IPS-20b (cell line): Measurements from ENCODE around the gene PIEZO1.
"Not testable (repeated sequence)": the region's sequence is repeated elsewhere in the genome, so short reads cannot be mapped to it uniquely, and the experiment has no call there.

Experiments
- H3K27ac ChIP-seq: one replicate; pipeline ENCODE4 v1.5.1; 2013; ENCODE audit warnings: low read length
- H3K27me3 ChIP-seq: 2 replicates; pipeline ENCODE4 v1.6.1; 2013; ENCODE audit warnings: mild to moderate bottlenecking, low read length, inconsistent platforms; ENCODE audit not compliant: insufficient read depth
- H3K36me3 ChIP-seq: 2 replicates; pipeline ENCODE4 v1.6.1; 2013; ENCODE audit warnings: low read depth, mild to moderate bottlenecking, inconsistent platforms, low read length, moderate library complexity; ENCODE audit not compliant: insufficient read depth
- H3K4me1 ChIP-seq: 2 replicates; pipeline ENCODE4 v1.6.1; 2013; ENCODE audit warnings: mild to moderate bottlenecking, control low read depth, inconsistent platforms, low read length, moderate library complexity; ENCODE audit not compliant: insufficient read depth
- H3K4me3 ChIP-seq: 2 replicates; pipeline ENCODE4 v1.5.1; 2013; ENCODE audit warnings: mild to moderate bottlenecking, low read length, inconsistent platforms
- H3K9ac ChIP-seq: 2 replicates; pipeline ENCODE4 v1.6.1; 2013; ENCODE audit warnings: low read depth, mild to moderate bottlenecking, inconsistent platforms, low read length, moderate library complexity
- H3K9me3 ChIP-seq: 2 replicates; pipeline ENCODE4 v1.6.1; 2013; ENCODE audit warnings: mild to moderate bottlenecking, low read depth, low read length, inconsistent platforms; ENCODE audit not compliant: insufficient read depth

PIEZO1 gene

GRCh38 chr16:88823646-88824045 lies 38.6 kb upstream of the PIEZO1 start:
- not testable (repeated sequence) for H3K4me1 ChIP-seq, H3K27ac ChIP-seq, H3K9ac ChIP-seq, H3K4me3 ChIP-seq, H3K9me3 ChIP-seq, H3K27me3 ChIP-seq, H3K36me3 ChIP-seq

- no peaks in the 10 kb centered on the region for H3K4me1 ChIP-seq
- H3K36me3 ChIP-seq: no peaks in the 10 kb centered on the region
- no peak overlapping the region for H3K4me3 ChIP-seq
- no peak overlapping the region for H3K9ac ChIP-seq
- no peaks in the 10 kb centered on the region for H3K9me3 ChIP-seq
- H3K27ac ChIP-seq: no peak overlapping the region
- H3K27me3 ChIP-seq: no peaks in the 10 kb centered on the region
Measured at GRCh38 chr16:88822281-88823040, 37.4 kb upstream of the PIEZO1 start.

DNA sequence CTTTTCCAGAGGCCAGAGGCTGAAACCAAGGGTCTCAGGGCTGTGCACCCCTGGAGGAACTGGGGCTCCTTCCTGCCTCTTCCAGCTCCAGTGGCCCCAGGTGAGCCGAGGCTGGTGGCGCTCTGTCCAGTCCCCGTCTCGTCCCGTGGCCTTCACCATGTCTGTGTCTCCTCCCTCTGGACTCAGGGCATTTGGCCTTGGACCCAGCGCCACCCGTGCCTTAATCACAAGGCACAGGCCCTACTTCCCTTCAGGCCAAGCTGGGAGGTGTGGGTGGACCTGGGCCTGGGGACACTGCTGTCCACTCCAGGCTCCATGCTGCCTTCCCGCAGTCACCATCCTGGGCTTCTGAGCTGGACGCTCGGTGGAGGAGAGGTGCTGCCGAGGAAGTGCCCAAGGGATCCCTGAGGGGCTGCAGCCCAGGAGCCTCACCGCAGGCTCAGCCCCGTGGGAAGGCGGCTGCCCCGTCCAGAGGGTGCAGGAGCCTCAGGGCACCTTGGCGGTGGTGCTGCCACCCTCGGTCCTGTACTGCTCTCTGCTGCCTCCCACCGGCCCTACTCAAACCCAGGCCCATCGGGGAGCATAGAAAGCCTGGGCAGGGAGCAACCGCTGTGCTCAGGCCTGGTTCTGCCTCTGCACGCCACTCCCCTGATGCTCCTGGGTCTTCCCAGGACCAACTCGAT lies 36.3 kb upstream of the PIEZO1 start:
- no peak overlapping the region for H3K27ac ChIP-seq
- no peaks in the 10 kb centered on the region for H3K36me3 ChIP-seq

GRCh38 chr16:88820385-88821025 lies 35.5 kb upstream of the PIEZO1 start:
- Histone ChIP-seq H3K4me3 (no peak overlapping the region), H3K36me3 (no peaks in the 10 kb centered on the region), H3K27me3 (no peaks in the 10 kb centered on the region)

More for the DNA sequence above, 36.3 kb upstream of the PIEZO1 start:
- Histone ChIP-seq H3K4me3 (no peak overlapping the region), H3K27me3 (no peaks in the 10 kb centered on the region), H3K9me3 (no peaks in the 10 kb centered on the region), H3K4me1 (no peaks in the 10 kb centered on the region), H3K9ac (no peak overlapping the region)

GRCh38 chr16:88819126-88819525 lies 34.1 kb upstream of the PIEZO1 start:
- H3K27ac ChIP-seq: no peak overlapping the region
- no peaks in the 10 kb centered on the region for H3K9me3 ChIP-seq
- no peak overlapping the region for H3K4me3 ChIP-seq
- H3K27me3 ChIP-seq: no peaks in the 10 kb centered on the region
- H3K9ac ChIP-seq: no peak overlapping the region
- no peaks in the 10 kb centered on the region for H3K4me1 ChIP-seq
- H3K36me3 ChIP-seq: no peaks in the 10 kb centered on the region

More at GRCh38 chr16:88820385-88821025, 35.5 kb upstream of the PIEZO1 start:
- Histone ChIP-seq H3K4me1 (no peaks in the 10 kb centered on the region), H3K9me3 (no peaks in the 10 kb centered on the region), H3K27ac (no peak overlapping the region), H3K9ac (no peak overlapping the region)

DNA sequence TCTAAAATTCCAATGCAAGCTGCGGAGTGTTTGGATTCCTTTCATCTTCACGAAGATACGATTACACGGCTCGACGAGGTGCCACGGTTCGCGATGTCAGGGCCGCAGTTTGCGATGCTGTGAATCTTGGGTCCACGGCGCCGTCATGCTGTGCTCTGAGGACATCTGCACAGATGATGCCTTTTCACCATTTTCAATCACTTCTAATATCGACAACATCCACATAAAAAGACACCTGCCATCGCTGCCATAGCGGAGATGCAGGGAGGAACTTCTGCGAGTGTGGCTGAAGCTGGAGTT lies 33.5 kb upstream of the PIEZO1 start:
- H3K36me3 ChIP-seq: no peaks in the 10 kb centered on the region
- H3K27me3 ChIP-seq: no peaks in the 10 kb centered on the region
- no peak overlapping the region for H3K4me3 ChIP-seq
- no peaks in the 10 kb centered on the region for H3K4me1 ChIP-seq
- H3K9ac ChIP-seq: no peak overlapping the region; the same call in 1 of the 2 replicates
- H3K27ac ChIP-seq: no peak overlapping the region
- no peaks in the 10 kb centered on the region for H3K9me3 ChIP-seq

GRCh38 chr16:88817785-88818574 lies 33.0 kb upstream of the PIEZO1 start:
- Histone ChIP-seq H3K4me1 (no peaks in the 10 kb centered on the region), H3K9ac (no peak overlapping the region), H3K9me3 (no peaks in the 10 kb centered on the region), H3K36me3 (no peaks in the 10 kb centered on the region), H3K27me3 (no peaks in the 10 kb centered on the region), H3K27ac (no peak overlapping the region), H3K4me3 (no peak overlapping the region)

- Histone ChIP-seq H3K4me3 (no peak overlapping the region), H3K27ac (no peak overlapping the region), H3K4me1 (no peaks in the 10 kb centered on the region), H3K9me3 (no peaks in the 10 kb centered on the region), H3K9ac (no peak overlapping the region), H3K36me3 (no peaks in the 10 kb centered on the region), H3K27me3 (no peaks in the 10 kb centered on the region)
Measured at GRCh38 chr16:88816736-88817535, 31.9 kb upstream of the PIEZO1 start.

DNA sequence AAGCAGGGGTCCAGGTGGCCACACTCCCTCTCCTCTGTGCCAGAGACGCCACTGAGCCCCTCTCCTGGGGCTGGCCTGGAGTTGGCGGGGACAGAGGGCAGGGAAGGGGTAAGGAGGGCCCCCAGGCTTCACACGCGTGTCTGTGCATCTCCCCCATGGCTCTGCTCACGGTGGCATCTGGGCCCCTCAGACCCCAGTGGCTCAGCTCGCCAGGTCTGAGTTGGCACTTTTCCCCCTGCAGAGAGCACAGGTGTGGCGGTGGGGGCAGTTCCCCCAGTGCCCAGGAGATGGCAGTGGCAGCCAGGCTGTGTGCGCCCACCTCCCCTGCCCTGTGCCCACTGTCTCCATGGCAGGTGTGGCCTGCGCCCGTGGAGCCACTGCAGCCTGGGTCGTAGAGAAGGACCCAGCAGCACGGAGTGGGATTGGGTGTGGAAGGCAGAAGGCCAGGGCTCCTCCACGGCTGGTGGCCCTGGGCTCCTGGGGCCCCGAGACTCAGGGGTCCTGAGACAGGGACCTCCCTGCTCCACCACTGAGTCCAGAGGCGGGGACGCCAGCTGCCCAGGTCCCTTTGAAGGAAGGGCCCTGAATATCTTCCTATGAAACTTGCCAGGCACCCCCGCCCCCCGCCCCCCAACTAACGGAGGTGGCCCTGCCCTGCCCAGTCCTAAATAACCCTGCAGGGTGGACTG lies 31.0 kb upstream of the PIEZO1 start:
- Histone ChIP-seq H3K4me3 (no peak overlapping the region), H3K27me3 (no peaks in the 10 kb centered on the region), H3K36me3 (no peaks in the 10 kb centered on the region), H3K4me1 (no peaks in the 10 kb centered on the region), H3K9me3 (no peaks in the 10 kb centered on the region), H3K27ac (no peak overlapping the region), H3K9ac (no peak overlapping the region)

- peaks cover 4% of the 10 kb centered on the region; the same call in 1 of the 2 replicates for H3K36me3 ChIP-seq
- no peaks in the 10 kb centered on the region for H3K27me3 ChIP-seq
- H3K9me3 ChIP-seq: no peaks in the 10 kb centered on the region
- no peak overlapping the region for H3K9ac ChIP-seq
- H3K27ac ChIP-seq: no peak overlapping the region
- no peaks in the 10 kb centered on the region for H3K4me1 ChIP-seq
- H3K4me3 ChIP-seq: no peak overlapping the region
Measured at GRCh38 chr16:88815227-88815626, 30.2 kb upstream of the PIEZO1 start.

DNA sequence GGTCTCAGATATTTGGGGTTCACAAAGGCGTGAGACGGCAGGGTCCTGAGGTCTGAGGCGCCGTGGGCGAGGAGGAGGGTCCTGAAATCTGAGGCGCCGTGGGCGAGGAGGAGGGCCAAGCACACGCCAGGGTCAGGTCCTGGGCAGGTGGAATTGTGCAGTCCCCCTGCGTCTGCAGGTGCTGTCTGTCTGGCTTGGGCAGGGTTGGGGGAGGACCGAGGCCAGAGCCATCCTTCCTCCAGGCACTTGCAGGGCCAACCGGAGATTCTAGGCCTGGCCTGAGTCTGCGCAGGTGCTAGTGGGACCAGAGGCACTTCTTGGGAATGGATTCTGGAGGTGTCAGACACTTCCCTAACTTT lies 29.1 kb upstream of the PIEZO1 start:
- H3K9ac ChIP-seq: no peak overlapping the region

More for the DNA sequence above, 29.1 kb upstream of the PIEZO1 start:
- Histone ChIP-seq H3K36me3 (peaks cover 15% of the 10 kb centered on the region), H3K9me3 (no peaks in the 10 kb centered on the region), H3K27ac (no peak overlapping the region), H3K4me3 (no peak overlapping the region), H3K27me3 (no peaks in the 10 kb centered on the region), H3K4me1 (no peaks in the 10 kb centered on the region)
